Testis (tissue), 2 donors: ENCODE measurements around the gene SPZ1.
A peak's percentile ranks its signal among the peaks of the same experiment; 100 is the strongest.

Source experiments
- POLR2A ChIP-seq: fragments of 450-650 bp; IDR thresholded peaks from one replicate; pipeline ENCODE4 v1.6.1; 2017; ENCODE audit warnings: antibody characterized with exemption, mild to moderate bottlenecking, moderate library complexity
- TF ChIP-seq, protein P1 (sequence below), 3 experiments: fragments of 450-650 bp in 2 of 3; fragments of 200-600 bp in 1 of 3; sonication (generic) in 1 of 3; IDR thresholded peaks; one replicate each; pipeline ENCODE4 v1.5.1; 2016 to 2019; ENCODE audit warnings: antibody characterized with exemption in 3 of 3, mild to moderate bottlenecking in 2 of 3, moderate library complexity in 1 of 3

DNA sequence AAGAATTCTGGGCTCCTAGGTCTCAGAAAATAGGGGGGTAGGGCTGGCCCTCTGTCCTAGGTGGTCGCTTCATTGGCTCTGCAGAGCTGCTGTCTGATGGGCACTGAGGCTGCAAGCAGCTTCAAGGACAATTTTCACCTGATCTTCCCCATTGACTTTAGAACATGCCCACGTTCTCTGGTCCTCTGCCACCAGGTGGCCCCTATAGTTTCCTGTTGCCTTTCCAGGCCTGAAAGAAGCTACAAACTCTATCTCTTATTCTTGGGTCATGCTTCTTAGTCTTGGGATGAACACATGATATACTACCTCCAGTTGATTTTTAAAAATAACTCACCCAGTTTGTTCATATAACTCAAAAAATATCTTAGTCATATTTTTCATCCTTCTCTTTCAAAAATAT, 26.3 kb downstream of the SPZ1 start:
- TF ChIP-seq, protein P1, sequence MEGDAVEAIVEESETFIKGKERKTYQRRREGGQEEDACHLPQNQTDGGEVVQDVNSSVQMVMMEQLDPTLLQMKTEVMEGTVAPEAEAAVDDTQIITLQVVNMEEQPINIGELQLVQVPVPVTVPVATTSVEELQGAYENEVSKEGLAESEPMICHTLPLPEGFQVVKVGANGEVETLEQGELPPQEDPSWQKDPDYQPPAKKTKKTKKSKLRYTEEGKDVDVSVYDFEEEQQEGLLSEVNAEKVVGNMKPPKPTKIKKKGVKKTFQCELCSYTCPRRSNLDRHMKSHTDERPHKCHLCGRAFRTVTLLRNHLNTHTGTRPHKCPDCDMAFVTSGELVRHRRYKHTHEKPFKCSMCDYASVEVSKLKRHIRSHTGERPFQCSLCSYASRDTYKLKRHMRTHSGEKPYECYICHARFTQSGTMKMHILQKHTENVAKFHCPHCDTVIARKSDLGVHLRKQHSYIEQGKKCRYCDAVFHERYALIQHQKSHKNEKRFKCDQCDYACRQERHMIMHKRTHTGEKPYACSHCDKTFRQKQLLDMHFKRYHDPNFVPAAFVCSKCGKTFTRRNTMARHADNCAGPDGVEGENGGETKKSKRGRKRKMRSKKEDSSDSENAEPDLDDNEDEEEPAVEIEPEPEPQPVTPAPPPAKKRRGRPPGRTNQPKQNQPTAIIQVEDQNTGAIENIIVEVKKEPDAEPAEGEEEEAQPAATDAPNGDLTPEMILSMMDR (IDR thresholded peaks at IDR 0.05): peak in 1 of 3 experiments; percentile 9
- no peak for TF ChIP-seq POLR2A
